ENCODE measurements around the gene FSTL5. TPM values are rescaled to one million over a fixed set of nuclear protein-coding genes. Genes with fewer than 3 reads are reported as not detected.

The FSTL5 gene
- total and polyA plus RNA-seq, 2 of the 13 experiments (the other 11 are each of a cell fraction or from before 2014, with no cell fraction given): 0.03 to 0.07 TPM

DNA sequence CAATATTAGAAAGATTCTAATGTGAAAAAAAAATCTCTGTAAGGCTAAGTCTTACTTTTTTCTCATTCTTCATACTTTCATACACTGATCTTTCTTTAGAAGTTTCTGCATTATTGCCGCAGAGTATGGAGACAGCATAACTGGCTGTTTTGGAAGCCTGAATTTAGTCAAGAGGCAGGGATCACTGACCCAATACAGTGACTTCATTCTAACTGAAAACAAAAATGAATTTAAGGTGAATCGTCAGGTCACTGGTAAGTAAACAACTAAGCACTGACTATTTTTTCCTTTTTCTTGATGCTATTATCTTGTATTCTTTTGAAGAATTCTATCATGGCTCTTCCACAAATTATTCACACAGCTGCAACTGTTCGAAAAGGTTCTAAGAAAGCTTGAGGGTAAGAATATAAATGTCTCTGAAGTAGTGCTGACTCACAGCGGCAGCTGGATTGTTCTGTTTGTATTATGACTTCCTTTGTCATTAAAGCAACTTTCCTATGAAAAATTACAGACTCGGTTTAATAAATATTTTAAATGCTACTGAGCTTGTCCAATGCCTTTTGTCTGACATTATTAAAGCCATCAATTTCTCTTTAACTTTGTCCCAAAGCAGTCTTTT lies 609.3 kb downstream of the FSTL5 start:
- Histone ChIP-seq H4K20me1 (ENCODE audit: insufficient read depth, low read length) (no peaks in the 10 kb centered on the region), H3K4me1 (ENCODE audit: insufficient read depth, low read length) (no peaks in the 10 kb centered on the region), H3K36me3 (replicated peaks in 1 of 2; ENCODE audit: control insufficient read depth in 1 of 2, insufficient read depth in 2 of 2, low read length in 2 of 2) (no peaks in the 10 kb centered on the region), H3K27me3 (ENCODE audit: control insufficient read depth in 1 of 2, insufficient read depth in 2 of 2, low read length in 2 of 2) (no peaks in the 10 kb centered on the region), H3K4me2 (ENCODE audit: low read depth, low read length) (no peak overlapping the region), H3K27ac (ENCODE audit: extremely low read length, insufficient read depth, low read length) (no peak overlapping the region), H2AFZ (ENCODE audit: low read length) (no peak overlapping the region), H3K9me3 (ENCODE audit: low read length) (no peaks in the 10 kb centered on the region), H3K9ac (ENCODE audit: insufficient read depth, low read depth, low read length) (no peak overlapping the region), H3K4me3 (replicated peaks in 1 of 3; ENCODE audit: insufficient read depth in 1 of 3, low read depth in 2 of 3, low read length in 3 of 3) (no peak overlapping the region), H3K79me2 (ENCODE audit: insufficient read depth, low read length) (no peaks in the 10 kb centered on the region)
- DNase-seq (ENCODE audit: low spot score) (no peak), FAIRE-seq (no peak), ATAC-seq (no peak)
- in situ Hi-C loops (cut with HindIII; ENCODE audit: extremely low pct_ligation_motif_present, low pct_unique_long_range_greater_than_20kb): loop anchor here (25.0 kb wide), 1 partner anchor 608 kb away; the partner anchor contains the start of gene FSTL5
- intact Hi-C loops (cut with micrococcal nuclease; ENCODE audit: unreplicated experiment): no loop called here
- ChIA-PET CTCF (ENCODE audit: low intra/inter-chr PET ratio, low total read pairs) (no interaction called here), POLR2A (no interaction called here)
- WGBS (ENCODE audit: low lambda C conversion rate): 2% methylated on average over 5 of the region's 5 CpGs
- BruUV-seq (replicated peaks): no TSS peak
- TF ChIP-seq ZBTB7A (CRISPR knock-in tag; IDR thresholded peaks at IDR 0.05): no peak
- no peak for TF ChIP-seq MTA1 (CRISPR knock-in tag; IDR thresholded peaks at IDR 0.05; ENCODE audit: borderline replicate concordance)
- TF ChIP-seq SNAPC4 (CRISPR knock-in tag; IDR thresholded peaks at IDR 0.05): no peak
- TF ChIP-seq TRAFD1 (CRISPR knock-in tag; IDR thresholded peaks at IDR 0.05; ENCODE audit: borderline replicate concordance): no peak
- no peak for TF ChIP-seq THAP11 (CRISPR knock-in tag; IDR thresholded peaks at IDR 0.05)
- TF ChIP-seq, protein P1, sequence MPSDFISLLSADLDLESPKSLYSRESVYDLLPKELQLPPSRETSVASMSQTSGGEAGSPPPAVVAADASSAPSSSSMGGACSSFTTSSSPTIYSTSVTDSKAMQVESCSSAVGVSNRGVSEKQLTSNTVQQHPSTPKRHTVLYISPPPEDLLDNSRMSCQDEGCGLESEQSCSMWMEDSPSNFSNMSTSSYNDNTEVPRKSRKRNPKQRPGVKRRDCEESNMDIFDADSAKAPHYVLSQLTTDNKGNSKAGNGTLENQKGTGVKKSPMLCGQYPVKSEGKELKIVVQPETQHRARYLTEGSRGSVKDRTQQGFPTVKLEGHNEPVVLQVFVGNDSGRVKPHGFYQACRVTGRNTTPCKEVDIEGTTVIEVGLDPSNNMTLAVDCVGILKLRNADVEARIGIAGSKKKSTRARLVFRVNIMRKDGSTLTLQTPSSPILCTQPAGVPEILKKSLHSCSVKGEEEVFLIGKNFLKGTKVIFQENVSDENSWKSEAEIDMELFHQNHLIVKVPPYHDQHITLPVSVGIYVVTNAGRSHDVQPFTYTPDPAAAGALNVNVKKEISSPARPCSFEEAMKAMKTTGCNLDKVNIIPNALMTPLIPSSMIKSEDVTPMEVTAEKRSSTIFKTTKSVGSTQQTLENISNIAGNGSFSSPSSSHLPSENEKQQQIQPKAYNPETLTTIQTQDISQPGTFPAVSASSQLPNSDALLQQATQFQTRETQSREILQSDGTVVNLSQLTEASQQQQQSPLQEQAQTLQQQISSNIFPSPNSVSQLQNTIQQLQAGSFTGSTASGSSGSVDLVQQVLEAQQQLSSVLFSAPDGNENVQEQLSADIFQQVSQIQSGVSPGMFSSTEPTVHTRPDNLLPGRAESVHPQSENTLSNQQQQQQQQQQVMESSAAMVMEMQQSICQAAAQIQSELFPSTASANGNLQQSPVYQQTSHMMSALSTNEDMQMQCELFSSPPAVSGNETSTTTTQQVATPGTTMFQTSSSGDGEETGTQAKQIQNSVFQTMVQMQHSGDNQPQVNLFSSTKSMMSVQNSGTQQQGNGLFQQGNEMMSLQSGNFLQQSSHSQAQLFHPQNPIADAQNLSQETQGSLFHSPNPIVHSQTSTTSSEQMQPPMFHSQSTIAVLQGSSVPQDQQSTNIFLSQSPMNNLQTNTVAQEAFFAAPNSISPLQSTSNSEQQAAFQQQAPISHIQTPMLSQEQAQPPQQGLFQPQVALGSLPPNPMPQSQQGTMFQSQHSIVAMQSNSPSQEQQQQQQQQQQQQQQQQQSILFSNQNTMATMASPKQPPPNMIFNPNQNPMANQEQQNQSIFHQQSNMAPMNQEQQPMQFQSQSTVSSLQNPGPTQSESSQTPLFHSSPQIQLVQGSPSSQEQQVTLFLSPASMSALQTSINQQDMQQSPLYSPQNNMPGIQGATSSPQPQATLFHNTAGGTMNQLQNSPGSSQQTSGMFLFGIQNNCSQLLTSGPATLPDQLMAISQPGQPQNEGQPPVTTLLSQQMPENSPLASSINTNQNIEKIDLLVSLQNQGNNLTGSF (CRISPR knock-in tag; IDR thresholded peaks at IDR 0.05): no peak
- TF ChIP-seq RELA (CRISPR knock-in tag; IDR thresholded peaks at IDR 0.05): no peak
- no peak for TF ChIP-seq TGIF2 (CRISPR knock-in tag; IDR thresholded peaks at IDR 0.05)
- TF ChIP-seq AGO2 (optimal IDR thresholded peaks at IDR 0.05; ENCODE audit: low read depth, low read length): no peak
- no peak for TF ChIP-seq ZNF816 (CRISPR knock-in tag; IDR thresholded peaks at IDR 0.05; ENCODE audit: borderline replicate concordance)
- TF ChIP-seq, protein P2, sequence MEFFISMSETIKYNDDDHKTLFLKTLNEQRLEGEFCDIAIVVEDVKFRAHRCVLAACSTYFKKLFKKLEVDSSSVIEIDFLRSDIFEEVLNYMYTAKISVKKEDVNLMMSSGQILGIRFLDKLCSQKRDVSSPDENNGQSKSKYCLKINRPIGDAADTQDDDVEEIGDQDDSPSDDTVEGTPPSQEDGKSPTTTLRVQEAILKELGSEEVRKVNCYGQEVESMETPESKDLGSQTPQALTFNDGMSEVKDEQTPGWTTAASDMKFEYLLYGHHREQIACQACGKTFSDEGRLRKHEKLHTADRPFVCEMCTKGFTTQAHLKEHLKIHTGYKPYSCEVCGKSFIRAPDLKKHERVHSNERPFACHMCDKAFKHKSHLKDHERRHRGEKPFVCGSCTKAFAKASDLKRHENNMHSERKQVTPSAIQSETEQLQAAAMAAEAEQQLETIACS (CRISPR knock-in tag; IDR thresholded peaks at IDR 0.05): no peak
